T-helper 1 cell treated with Interleukin-12 subunit alpha and Interleukin-12 subunit beta and Interleukin-4 antibody, amounts not matched to agents 30 μg/mL and 1 μg/mL, for 36 hours (primary cell): ENCODE results near the gene RTN4RL2.

Experiments used
- H3K27ac Mint-ChIP-seq: one replicate; pipeline ENCODE4 v1.8.0; 2021; ENCODE audit warnings: mild to moderate bottlenecking, mixed read lengths
- H3K27me3 Mint-ChIP-seq: one replicate; pipeline ENCODE4 v1.8.0; 2021; ENCODE audit warnings: low read depth, mixed read lengths
- H3K36me3 Mint-ChIP-seq: one replicate; pipeline ENCODE4 v1.8.0; 2021; ENCODE audit warnings: low read depth, mixed read lengths
- H3K4me1 Mint-ChIP-seq: one replicate; pipeline ENCODE4 v1.8.0; 2021; ENCODE audit warnings: low read depth, mixed read lengths
- H3K4me3 Mint-ChIP-seq: one replicate; pipeline ENCODE4 v1.8.0; 2021; ENCODE audit warnings: mild to moderate bottlenecking, moderate library complexity, mixed read lengths
- H3K9me3 Mint-ChIP-seq: one replicate; pipeline ENCODE4 v1.8.0; 2021; ENCODE audit warnings: mixed read lengths

The RTN4RL2 gene

DNA sequence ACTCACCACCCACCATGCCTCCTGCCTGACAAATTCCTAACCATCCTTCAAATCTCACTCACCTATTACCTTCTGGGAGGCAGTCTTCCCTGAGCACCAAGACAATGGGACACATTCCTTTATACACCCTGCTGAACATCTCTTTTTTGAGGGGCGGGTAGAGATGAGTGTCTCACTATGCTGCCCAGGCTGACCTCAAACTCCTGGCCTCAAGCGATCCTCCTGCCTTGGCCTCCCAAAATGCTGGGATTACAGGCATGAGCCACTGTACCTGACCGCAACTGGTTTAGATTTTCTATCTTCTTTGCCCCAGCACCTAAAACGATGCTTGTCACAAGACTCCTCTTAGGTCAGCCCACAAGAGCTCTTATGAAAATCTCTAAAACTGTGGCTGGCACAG, 63.1 kb downstream of the RTN4RL2 start:
- Mint-ChIP-seq H3K27me3 (no peaks in the 10 kb centered on the region), H3K4me3 (no peak overlapping the region), H3K4me1 (peaks cover 11% of the 10 kb centered on the region), H3K27ac (no peak overlapping the region), H3K9me3 (no peaks in the 10 kb centered on the region), H3K36me3 (peaks cover 10% of the 10 kb centered on the region)
